NCI-H1105 (cell line): ENCODE results near the gene SETBP1.

ENCODE experiments used
- DNase-seq: peaks from one replicate; lab custom pipeline; 2025; lab: John Stamatoyannopoulos, UW

Gene SETBP1

GRCh38 chr18:44816477-44816876, 135.8 kb downstream of the SETBP1 start:
- DNase-seq, result no peak

DNA sequence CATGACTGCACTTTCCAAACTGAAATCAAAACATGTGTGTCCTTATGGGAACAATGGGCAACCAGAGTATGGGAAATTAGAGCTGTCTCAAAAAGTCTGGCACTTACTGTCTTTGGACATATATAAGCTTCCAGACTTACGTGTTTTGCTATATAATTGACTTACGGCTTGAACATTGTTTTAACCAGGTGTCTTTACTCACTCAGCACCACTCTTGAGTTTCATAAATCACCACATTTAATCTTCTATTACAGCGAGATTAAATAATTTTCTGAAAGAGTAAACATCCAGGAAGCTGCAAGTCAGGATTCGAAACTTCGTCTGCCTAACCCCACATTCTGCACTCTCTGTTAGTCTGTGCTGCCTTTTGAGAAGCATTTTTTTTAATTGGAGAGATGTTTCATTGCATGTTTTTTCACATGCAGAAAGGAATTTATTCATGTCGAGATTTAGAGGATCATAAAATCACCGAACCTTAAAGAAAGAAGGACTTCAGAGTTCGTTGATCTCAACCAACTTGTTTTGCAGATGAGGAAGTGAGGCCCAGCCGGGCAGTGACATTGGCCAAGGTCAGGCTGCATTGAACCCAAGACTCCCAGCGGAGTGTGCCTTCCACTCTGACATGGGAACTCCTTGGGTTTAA, 137.3 kb downstream of the SETBP1 start:
- DNase-seq, result no peak

GRCh38 chr18:44818668-44819403, 138.1 kb downstream of the SETBP1 start:
- no peak for DNase-seq

- DNase-seq, result no peak
These were observed 139.3 kb downstream of the SETBP1 start for GRCh38 chr18:44819944-44820510.

GRCh38 chr18:44821924-44822323, 141.2 kb downstream of the SETBP1 start:
- DNase-seq, result no peak

GRCh38 chr18:44823286-44823685, 142.6 kb downstream of the SETBP1 start:
- DNase-seq, result no peak

DNA sequence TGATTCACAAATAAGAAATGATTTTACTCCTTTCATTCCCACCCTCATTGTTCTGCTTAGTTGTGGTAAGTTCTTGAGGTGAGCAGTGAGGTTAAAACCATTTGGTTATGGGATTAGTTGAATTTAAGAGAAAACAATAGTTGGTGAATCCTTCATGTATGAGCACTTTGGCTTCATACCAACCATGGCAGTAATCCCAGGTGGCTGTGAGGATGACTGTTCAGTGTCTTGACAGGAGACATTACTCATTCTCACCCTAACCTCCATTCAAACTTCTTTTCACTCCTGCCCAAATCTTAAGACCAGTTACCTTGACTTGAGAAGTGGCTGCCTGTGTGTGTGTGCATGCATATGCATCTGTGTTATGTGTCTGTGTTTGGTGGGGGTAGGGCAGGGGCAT, 143.1 kb downstream of the SETBP1 start:
- DNase-seq, result no peak

GRCh38 chr18:44824884-44825283, 144.2 kb downstream of the SETBP1 start:
- DNase-seq, result no peak

DNA sequence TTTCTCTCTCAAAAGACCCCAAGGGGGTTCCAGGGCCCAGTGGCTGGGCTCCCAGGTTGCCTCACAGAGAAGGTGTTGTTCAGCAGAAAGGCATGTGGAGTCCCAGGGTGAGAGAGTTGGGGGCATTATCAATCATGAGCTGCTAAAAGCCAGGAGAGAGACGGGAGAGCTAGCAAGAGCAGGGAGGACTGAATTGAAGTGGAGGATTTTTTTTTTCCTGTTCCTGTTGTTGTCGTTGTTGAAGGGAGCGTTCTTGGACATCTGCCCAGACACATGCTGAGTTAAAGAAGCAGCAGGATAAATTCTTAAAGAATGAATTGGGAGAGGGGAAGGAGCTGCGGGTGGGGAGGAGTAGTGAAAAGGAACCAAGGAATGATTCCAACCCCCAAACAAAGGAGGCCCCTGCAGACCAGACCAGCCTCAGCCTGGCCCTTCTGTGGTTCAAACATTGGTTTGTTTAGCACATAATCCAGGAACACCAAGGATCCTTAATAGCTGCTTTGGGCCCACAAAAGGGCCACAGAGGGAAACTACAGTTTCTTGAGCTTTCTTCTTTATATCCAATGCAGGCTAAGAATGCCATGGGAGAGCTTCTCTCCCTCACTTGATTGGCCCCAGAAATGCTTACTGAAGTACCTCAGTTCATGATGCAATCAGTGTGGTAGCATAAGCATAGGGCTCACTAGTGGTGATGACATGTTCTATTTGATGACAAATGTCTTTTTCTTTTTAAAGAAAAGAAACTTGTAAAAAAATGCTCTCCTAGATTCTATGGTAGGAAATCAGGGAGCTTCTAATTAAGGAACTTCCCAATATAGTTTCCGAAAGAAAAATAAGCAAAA, 146.0 kb downstream of the SETBP1 start:
- DNase-seq, result peak; percentile 71

- DNase-seq, result no peak
These were observed 147.4 kb downstream of the SETBP1 start for GRCh38 chr18:44828080-44828479.

DNA sequence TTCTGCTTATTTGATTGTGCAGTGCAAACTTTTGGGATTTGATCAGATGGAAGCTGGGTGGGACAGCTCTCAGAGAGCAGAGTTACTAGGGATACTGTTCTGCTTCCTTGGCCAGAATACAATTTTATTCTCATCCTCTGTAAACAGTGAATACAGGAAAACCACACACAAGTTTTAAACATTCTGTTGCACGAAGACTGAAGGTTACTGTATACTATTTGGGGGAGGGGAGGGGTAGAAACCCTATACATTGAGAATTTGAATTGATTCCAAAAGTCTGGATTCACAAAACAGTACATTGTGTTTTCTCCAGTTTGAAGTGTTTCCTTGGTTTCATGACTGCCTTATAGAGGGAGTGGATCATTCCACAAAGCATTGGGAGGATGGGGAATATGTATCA, 149.9 kb downstream of the SETBP1 start:
- DNase-seq, result no peak

GRCh38 chr18:44833786-44834185, 153.1 kb downstream of the SETBP1 start:
- DNase-seq, result no peak

DNA sequence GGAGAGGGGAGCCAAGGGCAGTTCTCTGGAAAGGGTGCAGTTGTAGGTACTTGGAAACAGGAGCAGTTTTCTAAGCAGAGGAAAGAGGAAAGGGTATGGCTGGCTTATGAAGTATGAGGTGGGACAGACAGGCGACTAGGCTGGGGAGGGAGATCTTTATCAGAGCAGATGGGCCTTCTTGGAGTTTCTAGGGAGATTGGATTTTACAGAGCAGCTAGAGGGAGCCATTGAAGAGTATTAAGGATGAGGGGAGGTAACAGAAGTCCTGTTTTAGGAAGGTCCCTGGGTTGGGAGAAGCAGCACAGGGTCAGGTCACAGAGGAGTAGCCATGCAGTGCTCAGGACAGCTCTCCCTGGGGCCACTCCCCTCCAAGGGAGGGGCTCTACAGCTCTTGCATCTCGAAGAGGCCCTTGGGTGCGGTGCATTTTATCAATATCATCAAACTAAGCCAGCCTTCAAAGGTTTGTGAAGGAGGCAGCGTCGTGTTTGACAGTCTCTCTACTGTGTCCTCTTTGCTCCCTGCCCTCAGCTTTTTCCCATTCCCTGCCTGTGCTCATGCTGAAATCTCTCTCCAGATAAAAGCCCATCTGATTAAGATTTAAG, 154.3 kb downstream of the SETBP1 start:
- DNase-seq, result no peak

DNA sequence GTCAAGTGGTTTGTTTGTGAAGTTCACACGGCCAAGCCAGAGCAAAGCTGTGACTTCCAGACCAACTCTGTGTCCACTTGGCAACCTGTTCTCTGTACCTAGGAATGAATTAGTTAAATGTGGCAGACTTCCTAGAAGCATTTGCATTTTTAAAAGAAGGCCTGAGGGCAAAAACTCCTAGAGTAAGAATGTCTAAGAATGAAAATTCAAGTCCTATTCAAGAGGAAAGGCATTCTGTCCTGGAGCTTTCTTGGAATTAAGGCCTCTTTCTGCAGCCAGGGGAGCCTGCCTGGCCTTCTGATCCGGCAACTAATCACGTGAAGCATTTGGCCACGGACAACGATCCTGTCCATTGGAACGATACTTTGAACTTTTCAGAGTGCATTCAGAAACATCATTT, 155.0 kb downstream of the SETBP1 start:
- no peak for DNase-seq

DNA sequence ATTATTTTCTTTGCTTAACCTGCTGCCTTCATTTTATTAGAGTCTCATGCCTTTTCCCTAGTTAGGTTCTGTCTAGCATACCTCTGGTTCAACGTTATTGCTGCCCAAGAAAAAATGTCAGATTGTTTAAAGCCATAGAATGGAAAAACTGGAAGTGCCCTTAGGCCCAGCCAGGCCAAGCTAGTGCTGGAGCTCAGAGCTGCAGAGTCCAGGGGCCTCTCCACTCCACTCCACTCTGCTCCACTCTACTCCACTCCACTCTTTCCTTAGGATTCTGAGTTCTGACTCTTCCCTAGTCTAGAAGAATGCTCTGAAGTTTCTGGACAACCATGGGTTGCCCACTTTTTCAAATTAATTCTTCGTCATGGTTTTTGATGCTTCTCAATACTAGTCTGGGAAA, 155.6 kb downstream of the SETBP1 start:
- no peak for DNase-seq

- no peak for DNase-seq
These were observed 156.9 kb downstream of the SETBP1 start for GRCh38 chr18:44837482-44838180.

GRCh38 chr18:44838971-44839666, 158.4 kb downstream of the SETBP1 start:
- peak; percentile 12 for DNase-seq

GRCh38 chr18:44840058-44840790, 159.5 kb downstream of the SETBP1 start:
- DNase-seq, result peak; percentile 83

DNA sequence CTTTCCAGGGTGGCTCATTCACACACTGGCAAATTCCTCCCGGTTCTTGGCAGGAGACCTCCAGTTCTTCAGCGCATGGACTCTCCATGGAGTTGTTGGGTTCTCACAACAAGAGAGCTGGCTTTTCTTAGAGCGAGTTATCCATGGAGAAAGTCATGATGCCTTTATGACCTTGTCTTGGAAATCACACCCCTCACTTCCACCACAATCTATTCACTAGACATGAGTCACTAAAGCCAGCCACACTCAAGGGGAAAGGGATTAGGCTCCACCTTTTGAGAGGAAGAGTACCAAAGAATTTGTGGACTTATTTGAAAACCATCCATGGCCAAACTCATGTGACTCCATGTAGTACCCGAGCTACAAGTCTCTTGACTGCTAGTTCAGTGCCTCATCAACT, 160.5 kb downstream of the SETBP1 start:
- no peak for DNase-seq
